Measurements from ENCODE around the gene CLDN24. TPM values are rescaled to one million over a fixed set of nuclear protein-coding genes. Genes with fewer than 3 reads are reported as not detected.
A peak's percentile ranks its signal among the peaks of the same experiment; 100 is the strongest.
"Not testable (repeated sequence)": the region's sequence is repeated elsewhere in the genome, so short reads cannot be mapped to it uniquely, and the experiment has no call there.

CLDN24 gene
- total RNA-seq, 1 donor = not detected

DNA sequence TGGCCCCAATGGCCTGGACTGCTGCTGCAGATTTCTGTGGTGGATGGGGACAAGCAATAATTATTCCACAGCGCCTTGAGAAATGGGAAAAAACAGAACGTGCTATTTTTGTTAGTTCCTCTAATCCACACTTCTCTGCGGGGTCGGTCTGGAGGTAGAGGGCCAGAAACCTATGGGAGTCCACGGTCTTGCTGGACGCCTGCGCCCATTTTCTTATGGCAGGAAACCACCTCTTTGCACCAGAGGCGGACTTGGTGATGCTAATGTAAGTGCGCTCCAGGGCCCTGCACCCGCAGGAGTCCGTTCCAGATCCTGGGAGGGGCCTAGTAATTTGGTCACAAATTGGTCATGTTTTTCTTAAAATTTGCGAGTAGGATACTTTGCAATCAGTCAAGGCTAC is 25.9 kb upstream of the CLDN24 start:
- DNase-seq (ENCODE audit: low read depth in 2 of 3, low spot score in 2 of 3) = no peak

DNA sequence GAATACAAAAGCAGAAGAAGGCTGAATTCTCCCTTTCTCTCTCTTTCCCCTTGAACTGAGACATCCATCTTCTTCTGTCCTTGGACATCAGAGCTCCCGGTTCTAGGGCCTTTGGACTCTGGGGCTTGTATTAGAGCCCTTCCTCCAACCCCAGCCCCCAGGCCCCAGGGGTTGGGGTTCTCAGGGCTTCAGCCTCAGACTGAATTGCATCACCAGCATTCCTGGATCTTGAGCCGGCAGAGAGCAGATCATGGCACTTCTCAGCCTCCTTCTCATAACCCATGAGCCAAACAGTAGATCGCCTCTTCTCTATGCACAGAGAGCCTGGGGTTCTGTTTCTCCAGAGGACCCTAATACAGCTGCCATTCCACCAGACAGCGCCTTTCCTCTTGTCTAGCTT is 25.3 kb upstream of the CLDN24 start:
- DNase-seq (ENCODE audit: low read depth in 2 of 3, low spot score in 2 of 3) = no peak

DNA sequence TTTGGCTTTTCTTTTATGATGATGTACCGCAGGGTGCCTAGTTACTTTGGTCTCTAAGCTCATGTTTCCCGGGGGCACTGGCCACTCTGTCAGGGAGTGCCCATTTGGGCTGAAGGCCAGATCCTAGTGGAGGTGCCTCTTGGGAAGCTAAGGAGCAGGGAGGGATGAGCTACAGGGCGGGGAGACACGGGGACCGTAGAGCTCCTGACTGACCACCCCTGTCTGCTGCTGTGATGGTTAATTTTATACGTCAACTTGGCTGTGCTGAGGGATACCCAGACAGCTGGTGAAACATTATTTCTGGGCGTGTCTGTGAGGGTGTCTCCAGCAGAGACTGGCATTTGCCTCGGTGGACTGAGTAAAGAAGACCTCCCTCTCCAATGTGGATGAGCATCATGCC is 24.9 kb upstream of the CLDN24 start:
- no peak for DNase-seq (ENCODE audit: low read depth in 2 of 3, low spot score in 2 of 3)

DNA sequence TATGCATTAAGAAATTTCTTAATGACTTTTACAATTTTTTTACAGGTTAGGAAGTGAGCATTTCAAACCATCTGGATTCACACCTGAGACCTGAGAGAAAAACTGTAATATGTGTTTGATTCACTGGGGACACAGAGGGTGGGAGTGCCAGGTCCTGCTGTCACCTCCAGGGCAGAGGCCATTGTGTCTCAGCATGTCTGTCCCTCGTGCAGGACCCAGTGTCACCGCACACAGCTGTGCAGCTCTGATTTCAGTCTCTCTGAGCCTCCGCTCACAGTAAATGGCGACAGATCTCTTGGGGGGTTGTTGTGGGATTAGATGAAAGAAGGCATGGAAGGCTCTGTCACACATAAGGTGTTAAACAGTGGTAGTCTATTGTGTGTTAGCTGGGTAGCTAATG is 23.0 kb upstream of the CLDN24 start:
- no peak for DNase-seq (ENCODE audit: low read depth in 2 of 3, low spot score in 2 of 3)

DNA sequence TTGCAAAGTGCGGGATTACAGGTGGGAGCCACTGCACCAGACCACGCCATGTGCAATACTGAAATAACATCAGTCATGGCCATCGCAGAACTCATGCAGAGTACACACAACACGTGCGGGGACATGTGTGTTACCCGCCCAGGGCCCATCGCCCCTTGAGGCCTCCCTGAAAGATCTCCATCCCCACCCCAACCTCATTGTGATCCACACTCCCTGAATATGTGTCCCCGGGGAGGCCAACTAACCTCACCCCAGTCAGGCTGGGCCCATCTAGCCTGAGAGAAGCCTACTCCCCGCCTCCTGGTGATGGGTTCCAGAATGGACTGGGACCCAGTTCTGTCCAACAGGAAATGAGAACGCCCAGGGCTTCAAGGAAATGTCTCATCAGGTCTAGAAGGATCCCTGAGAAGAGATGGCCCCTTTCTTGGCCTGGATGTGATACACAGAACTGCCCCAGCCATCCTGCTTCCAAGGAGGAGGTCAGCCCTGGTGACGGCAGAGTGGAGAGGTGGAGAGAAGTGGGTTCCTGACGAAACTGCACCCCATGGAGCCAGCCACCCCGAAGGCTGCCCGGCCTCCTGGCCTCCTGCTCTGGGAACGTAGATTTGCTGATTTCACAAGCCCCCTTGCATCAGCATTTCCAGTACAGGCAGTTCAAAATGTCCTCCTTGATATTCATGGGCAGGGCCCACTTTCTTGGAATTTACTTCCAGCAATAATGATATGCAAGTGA is 22.5 kb upstream of the CLDN24 start:
- DNase-seq (ENCODE audit: low read depth in 2 of 3, low spot score in 2 of 3) = no peak

DNA sequence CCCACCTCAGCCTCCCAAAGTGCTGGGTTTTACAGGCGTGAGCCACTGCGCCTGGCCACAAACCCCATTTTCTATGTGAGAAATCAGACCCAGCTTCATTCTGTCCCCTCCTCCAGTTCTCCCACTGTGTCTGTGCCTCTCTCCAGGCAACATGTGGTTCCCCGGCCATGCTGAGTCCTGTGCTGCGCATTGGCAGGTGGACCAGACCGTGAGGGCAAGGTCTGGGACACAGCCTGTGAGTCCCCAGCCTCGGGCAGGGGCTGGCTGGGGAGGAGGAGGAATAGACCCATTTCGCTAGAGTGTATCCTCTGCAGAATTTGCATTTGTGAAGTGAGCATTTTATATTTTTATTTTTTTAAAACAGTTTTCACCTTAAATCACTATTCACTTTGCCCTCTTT is 21.5 kb upstream of the CLDN24 start:
- no peak for DNase-seq (ENCODE audit: low read depth in 2 of 3, low spot score in 2 of 3)

DNA sequence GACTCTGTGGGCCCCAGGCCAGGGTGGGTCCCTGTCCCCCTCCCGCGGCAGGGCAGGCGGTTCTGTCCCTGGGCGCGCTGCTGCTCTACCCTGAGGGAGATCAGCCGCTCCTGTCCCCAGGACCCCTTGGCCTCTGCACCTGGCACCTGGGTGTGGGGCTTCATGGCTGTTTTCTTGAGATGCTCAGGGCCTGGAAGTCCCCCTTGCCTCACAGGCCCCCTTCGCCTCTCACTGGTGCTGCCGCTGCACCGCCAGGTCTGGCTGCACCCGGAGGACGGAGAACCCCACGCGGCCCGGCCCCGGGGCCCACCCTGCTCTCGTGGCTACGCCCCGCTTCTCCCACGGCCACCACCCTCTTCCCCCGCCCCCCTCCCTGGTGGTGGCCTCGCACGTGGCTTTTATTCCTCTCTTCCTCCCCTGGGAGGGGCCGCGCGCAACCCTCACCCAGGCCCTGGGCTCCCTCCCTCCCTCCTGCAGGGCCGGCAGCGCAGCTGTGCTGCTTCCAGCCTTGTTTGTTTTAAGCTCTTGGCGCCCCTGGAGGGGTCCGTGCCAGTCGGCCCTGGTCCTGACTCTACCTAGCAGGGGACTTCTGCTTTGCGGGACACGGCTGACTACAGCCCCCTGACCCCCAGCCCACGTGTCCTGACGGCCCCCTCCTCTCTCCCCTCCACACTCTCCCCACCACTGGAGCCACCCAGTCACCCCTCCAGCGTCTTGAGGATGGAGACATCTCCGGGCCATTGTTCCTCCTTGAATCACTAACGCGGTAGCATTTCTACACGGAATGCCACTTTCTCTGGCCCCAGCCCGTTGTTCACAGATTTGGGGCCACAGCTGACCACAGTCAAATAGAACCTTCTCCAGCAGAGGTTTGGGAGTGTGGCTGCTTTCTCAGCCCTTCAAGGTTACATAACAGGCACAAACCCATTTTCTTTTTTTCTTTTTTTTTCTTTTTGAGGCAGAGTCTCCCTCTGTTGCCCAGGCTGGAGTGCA is 20.6 kb upstream of the CLDN24 start:
- peak in 2 of 3 donors; percentile 35 to 52 for DNase-seq (ENCODE audit: low read depth in 2 of 3, low spot score in 2 of 3)

DNA sequence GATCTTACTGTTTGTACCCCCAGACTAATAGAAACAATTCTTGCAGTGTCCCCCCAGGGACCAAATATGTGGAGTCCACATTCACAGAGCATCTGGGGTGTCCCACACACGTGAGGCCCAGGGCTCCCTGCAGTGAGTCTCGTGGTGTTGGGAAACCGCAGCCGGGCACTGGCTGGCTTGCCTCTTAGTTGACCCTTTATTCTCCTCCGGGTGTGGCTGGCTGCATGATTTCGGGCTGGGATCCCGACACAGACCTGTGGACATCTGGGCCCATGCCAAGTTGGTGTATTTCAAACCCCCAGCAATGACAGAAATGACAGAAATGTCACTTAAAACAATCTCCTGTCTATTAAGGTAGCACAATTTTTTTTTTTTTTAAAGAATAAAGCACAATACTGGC is 15.6 kb upstream of the CLDN24 start:
- DNase-seq (ENCODE audit: low read depth in 2 of 3, low spot score in 2 of 3) = no peak

DNA sequence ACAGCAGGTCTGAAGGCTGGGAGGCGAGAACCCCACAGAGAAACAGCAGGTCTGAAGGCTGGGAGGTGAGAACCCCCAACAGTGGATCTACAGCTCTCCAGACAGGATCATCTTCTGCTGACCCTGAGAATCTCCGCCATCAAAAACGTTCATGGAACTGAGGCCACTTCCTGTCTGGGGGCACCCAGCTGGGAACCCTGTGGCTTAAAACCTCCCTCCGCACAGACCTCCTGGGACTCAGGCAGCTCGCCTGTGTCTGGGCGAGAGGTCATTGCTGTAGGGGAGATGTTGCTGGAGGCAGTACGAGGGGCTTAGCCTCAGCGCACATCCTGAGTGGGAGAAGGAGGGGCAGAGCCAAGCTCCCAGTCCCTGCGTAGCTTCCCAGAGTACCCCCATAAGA is 15.1 kb upstream of the CLDN24 start:
- DNase-seq (ENCODE audit: low read depth in 2 of 3, low spot score in 2 of 3) = no peak

DNA sequence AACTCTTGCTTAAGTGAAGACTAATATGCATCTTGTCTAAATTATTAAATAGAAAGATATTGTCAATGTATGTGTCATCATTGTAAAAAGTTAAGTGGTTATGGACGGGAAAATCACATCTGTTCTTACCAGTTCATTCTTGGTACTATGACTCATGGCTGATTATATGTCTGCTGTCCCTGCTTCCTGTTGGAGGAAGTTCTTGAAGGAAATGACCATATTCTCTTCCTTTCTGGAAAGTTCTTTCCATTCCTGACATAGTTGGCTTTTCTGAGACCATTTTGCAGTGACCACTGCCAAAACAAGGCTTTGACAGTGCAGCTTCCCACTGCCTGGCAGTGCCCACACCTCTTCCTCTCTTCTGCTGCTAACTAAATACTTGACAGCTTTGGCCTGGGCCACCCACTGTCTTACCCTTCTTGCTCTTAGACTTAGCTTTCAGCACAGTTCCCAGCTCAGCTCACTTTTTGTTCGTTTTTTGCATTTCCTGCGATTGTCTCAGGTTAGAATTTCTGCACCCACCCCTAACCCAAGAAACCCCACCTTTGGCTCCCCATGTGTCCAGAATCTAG is 13.2 kb upstream of the CLDN24 start:
- no peak for DNase-seq (ENCODE audit: low read depth in 2 of 3, low spot score in 2 of 3)

DNA sequence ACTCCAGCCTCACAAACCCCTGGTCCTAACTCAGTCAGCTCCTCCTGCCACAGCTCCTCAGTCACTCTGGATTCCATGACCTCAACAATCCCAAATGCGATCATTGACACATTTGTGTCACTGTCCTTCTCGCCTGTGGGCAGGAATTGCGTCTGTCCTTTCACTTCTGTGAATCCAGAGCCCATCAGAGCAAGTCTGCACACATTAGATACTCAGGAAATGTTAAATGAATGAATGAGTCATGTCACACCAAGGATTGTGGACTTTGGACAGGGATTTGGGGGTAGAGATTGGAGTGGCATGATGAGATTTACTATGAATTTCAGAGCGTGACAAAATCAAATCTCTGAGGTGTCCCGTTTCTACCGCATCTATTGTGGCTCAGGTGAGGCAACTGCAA is 11.8 kb upstream of the CLDN24 start:
- DNase-seq (ENCODE audit: low read depth in 2 of 3, low spot score in 2 of 3) = no peak

DNA sequence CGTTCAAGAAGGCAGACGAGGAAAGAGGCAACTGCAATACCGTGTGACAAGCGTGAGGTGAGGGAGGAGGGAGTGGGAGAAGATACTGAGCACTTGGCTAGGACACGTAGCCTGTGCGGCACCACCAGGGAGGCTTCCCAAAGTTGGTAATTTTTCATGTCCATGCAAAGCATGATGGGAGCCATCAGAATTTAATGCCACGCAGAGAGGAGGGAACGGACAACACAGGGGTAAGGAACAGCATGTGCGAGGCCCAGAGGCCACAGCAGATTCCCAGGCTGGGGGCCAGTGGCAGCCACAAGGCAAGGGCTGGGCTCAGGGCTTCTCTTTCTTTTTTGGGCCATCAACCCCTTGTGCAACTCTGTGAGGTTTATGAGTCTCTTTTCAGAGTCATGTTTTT is 11.0 kb upstream of the CLDN24 start:
- no peak for DNase-seq (ENCODE audit: low read depth in 2 of 3, low spot score in 2 of 3)

DNA sequence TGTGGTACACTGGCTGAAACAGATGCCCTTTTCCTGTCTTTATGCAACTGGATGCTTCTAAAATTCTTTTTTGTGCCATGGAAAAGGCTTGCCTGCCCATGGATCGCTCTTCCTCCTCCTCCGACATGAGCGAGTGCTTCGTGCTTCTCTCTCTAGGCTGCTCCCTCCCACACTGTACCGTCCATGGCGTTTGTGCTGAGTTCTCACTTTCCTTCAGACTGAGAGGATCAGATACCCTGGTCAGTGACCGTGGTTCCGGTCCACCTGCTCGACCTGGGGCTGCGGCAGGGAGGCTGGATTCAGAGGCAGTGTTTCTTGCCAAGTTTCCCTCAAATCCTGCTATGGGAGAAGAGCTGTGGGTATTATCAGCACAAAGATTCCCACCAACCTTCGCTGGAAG is 10.2 kb upstream of the CLDN24 start:
- no peak for DNase-seq (ENCODE audit: low read depth in 2 of 3, low spot score in 2 of 3)

DNA sequence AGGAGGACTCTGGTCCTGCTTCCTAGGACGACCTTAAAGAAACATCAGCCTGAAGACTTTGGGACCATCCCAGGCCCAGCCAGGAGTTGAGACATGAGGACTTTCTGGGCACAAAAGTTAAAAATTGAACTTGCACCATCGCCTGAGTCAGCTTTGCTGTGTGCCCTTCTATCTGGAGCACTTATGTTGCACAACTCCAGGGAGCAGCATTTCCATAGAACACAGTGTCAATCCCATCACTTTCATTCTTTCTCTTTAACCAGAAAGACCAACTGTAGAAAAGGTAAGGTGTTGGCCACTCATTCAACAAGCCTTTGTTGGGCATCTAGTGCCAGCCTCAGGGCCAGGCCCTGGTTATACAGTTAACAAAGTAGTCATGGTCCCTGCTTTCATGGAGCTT is 8.6 kb upstream of the CLDN24 start:
- DNase-seq (ENCODE audit: low read depth in 2 of 3, low spot score in 2 of 3) = no peak

DNA sequence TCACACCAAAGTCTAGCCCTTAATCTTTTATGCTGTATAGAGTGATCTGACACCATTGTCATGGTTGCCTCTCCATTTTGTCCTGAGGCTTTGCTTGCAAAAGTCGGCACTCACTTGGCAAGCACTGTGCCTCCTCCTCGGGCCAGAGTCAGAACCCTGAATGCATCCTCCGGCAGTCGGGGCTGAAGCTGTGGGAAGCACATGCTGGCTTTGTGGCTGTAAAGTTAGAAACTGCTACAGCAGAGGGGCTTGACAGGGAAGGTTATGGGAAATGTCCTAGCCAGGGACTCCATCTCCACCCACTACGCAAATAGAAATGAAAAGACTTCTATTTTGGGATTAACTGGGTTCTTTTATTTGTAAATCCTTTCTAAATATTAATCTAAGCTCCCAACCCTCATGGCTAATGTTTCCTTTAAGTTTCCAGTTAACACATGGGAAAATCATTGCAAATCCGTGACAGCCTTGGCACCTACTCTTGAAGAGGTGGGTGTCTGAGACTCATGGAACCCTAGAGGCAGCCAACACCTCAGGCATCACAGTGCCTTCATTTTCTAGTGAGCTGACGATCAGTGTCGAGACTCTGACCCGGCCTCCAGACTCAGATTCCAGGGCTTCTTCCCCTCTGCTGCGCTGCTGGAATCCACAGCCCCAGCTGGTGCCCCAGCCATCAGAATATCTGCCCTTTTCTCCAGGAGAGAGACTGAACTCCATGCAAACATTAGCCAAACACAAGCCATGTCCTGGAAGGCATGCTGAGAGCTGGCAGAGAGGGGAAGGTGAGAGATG is 7.9 kb upstream of the CLDN24 start:
- DNase-seq (ENCODE audit: low read depth in 2 of 3, low spot score in 2 of 3) = no peak

DNA sequence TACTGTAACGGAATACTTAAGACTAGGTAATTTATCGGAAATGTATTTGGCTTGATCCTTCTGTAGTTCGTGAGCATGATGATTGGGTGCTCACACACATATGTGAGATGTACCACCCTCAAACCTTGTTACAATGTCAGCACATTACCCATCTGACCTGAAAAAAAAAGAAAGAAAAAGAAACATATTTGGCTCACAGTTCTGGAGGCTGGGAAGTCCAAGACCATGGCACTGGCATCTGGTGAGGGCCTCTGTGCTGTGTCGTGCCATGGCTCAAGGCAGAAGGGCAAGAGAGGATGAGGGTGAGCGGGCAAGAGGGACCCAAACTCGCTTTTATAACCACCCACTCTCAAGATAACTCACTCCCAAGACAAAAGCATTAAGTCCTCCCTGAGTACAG is 7.0 kb upstream of the CLDN24 start:
- no peak for DNase-seq (ENCODE audit: low read depth in 2 of 3, low spot score in 2 of 3)

DNA sequence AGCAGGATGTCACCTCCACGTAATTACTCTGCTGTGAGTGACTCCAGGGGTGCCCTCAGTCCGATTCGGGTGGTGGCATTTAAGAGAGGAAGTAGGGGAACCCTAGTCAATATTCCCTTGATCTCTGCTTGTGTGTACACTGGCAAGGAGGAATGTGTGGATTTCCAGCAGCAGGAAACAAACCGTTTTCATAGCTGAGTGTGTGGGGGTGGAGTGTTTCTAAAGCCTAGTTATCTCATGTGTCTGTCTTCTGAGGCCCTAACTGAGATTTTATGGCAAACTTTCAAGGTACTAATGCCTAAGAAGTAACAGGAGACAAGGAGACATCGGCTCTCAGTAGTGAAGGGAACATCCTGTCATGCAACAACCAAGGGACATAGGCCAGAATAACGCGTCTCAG is 6.6 kb upstream of the CLDN24 start:
- no peak for DNase-seq (ENCODE audit: low read depth in 2 of 3, low spot score in 2 of 3)

DNA sequence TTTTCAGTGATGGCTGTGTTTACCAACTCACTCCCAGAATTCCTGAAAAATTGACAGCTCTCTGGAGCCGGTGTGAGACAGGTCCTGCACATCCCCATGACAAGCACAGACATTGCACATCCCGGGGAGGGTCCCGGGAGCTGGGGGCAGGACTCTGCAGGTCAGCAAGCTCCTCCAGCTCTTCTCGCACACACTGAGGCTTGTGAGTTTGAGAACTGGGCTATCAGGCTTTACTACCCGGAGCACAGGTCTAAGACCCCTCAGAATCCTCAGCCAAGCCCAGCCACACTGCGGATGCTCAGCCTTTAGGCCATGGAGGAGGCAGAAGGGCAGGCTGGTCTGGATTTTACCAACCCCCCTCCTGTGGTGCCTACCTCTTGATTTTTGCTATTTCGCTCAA is 5.6 kb upstream of the CLDN24 start:
- DNase-seq (ENCODE audit: low read depth in 2 of 3, low spot score in 2 of 3) = no peak

DNA sequence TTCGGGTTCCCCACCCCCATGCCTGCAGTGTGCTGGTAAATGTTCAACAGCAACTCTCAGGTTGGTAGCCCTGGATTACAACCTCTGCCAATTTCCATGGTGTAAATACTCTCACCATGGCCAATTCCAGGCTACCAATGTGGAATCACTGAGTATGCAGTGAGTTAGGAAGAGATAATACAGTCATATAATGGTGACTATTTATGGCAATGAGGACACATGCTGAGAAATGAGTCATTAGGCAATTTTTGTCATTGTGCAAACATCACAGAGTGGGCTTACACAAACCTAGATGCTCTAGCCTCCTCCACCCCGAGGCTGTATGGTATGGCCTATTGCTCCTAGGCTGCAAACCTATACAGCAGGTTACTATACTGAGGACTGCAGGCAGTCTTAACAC is 4.6 kb upstream of the CLDN24 start:
- DNase-seq (ENCODE audit: low read depth in 2 of 3, low spot score in 2 of 3) = no peak

DNA sequence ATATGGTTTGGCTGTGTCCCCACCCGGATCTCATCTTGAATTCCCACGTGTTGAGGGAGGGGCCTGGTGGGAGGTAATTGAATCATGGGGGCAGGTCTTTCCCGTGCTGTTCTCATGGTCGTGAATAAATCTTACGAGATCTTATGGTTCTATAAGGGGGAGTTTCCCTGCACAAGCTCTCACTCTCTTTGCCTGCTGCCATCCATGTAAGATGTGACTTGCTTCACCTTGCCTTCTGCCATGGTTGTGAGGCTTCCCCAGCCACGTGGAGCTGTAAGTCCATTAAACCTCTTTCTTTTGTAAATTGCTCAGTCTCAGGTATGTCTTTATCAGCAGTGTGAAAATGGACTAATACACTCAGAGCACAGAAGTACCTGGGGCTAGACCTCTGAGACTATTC is 4.2 kb upstream of the CLDN24 start:
- DNase-seq (ENCODE audit: low read depth in 2 of 3, low spot score in 2 of 3) = not testable (repeated sequence)

DNA sequence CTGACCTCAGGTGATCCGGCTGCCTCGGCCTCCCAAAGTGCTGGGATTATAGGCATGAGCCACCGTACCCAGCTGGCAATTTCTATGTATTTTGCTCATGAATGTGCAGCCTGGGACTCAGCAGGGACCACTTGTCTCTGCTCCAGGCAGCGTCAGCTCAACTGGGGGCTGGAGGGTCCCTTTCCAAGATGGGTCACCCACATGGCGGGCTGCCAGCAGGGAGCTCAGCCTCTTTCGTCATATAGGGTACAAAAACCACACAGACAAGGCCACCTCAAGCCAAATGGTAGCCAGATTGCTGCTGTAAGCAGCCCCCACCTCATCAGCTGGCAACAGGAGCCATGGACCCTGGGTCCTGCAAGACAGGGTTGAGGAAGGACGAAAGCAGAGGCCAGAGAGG is 2.4 kb upstream of the CLDN24 start:
- DNase-seq (ENCODE audit: low read depth in 2 of 3, low spot score in 2 of 3) = no peak

All from hematopoietic multipotent progenitor cell (in vitro differentiated cells).